Hepatocyte (in vitro differentiated cells): ENCODE measurements around the gene PRLH. TPM values are rescaled to one million over a fixed set of nuclear protein-coding genes. Genes with fewer than 3 reads are reported as not detected.

ENCODE experiments used
- DNase-seq: peaks from one replicate; pipeline ENCODE4 v3.0.0-alpha.2; 2016; ENCODE audit warnings: low spot score
- H2AFZ ChIP-seq: fragments of 200-600 bp; sonication (generic); 2 replicates; pipeline ENCODE4 v1.6.0; 2016; ENCODE audit warnings: antibody characterized with exemption, mild to moderate bottlenecking
- H3K27ac ChIP-seq: fragments of 200-600 bp; sonication (generic); 2 replicates; pipeline ENCODE4 v1.5.1; 2016; ENCODE audit warnings: mild to moderate bottlenecking
- H3K27me3 ChIP-seq: fragments of 200-600 bp; sonication (generic); 2 replicates; pipeline ENCODE4 v1.6.1; 2016
- H3K36me3 ChIP-seq: fragments of 200-600 bp; sonication (generic); replicated peaks from 2 replicates; pipeline ENCODE4 v1.5.1; 2016; ENCODE audit warnings: low read depth; ENCODE audit not compliant: insufficient read depth
- H3K4me1 ChIP-seq: fragments of 200-600 bp; sonication (generic); 2 replicates; pipeline ENCODE4 v1.5.1; 2016; ENCODE audit warnings: mild to moderate bottlenecking, moderate library complexity; ENCODE audit not compliant: insufficient read depth
- H3K4me2 ChIP-seq: fragments of 200-600 bp; sonication (generic); 2 replicates; pipeline ENCODE4 v1.6.0; 2016
- H3K4me3 ChIP-seq: fragments of 200-600 bp; sonication (generic); 2 replicates; pipeline ENCODE4 v1.5.1; 2016; ENCODE audit warnings: mild to moderate bottlenecking
- H3K79me2 ChIP-seq: fragments of 200-600 bp; sonication (generic); 2 replicates; pipeline ENCODE4 v1.6.0; 2017; ENCODE audit warnings: mild to moderate bottlenecking
- H3K9me2 ChIP-seq: fragments of 200-600 bp; sonication (generic); replicated peaks from 2 replicates; pipeline ENCODE4 v1.6.0; 2017; ENCODE audit warnings: mild to moderate bottlenecking; ENCODE audit not compliant: insufficient read depth
- H3K9me3 ChIP-seq: fragments of 200-600 bp; sonication (generic); 2 replicates; pipeline ENCODE4 v1.5.1; 2016; ENCODE audit warnings: low read depth, mild to moderate bottlenecking
- H4K20me1 ChIP-seq: fragments of 200-600 bp; sonication (generic); 2 replicates; pipeline ENCODE4 v1.6.0; 2016; ENCODE audit warnings: mild to moderate bottlenecking; ENCODE audit not compliant: insufficient read depth, poor library complexity, severe bottlenecking
- CTCF ChIP-seq: fragments of 200-600 bp; sonication (generic); IDR thresholded peaks from 2 replicates; pipeline ENCODE4 v1.5.1; 2016; ENCODE audit warnings: antibody characterized with exemption, mild to moderate bottlenecking; ENCODE audit not compliant: poor library complexity
- EZH2 ChIP-seq: fragments of 200-600 bp; sonication (generic); IDR thresholded peaks from 2 replicates; pipeline ENCODE4 v1.6.1; 2016; ENCODE audit warnings: antibody characterized with exemption, mild to moderate bottlenecking, borderline replicate concordance
- EZH2phosphoT487 ChIP-seq: fragments of 200-600 bp; sonication (generic); IDR thresholded peaks from one replicate; pipeline ENCODE4 v1.6.1; 2018; ENCODE audit warnings: antibody characterized with exemption, mild to moderate bottlenecking, low read depth, moderate library complexity; ENCODE audit not compliant: unreplicated experiment, severe bottlenecking
- WGBS: methylation state at CpG from one replicate; pipeline ENCODE4 v1.1.6; 2016; ENCODE audit warnings: low lambda C conversion rate; ENCODE audit errors: missing lambda C conversion rate; 5-methylcytosine and 5-hydroxymethylcytosine counted together
- polyA plus RNA-seq: library from polyadenylated mRNA; unstranded; fragments of >200 nt; fragmentation: Nextera tagmentation; extraction: Ambion mirVana; gene quantifications from 2 replicates; pipeline ENCODE4 v1.2.1, GENCODE V29; 2016
- total RNA-seq: library from RNA; depleted of rRNA; stranded (reverse); fragments of >200 nt; gene quantifications from 2 replicates; pipeline ENCODE4 v1.2.3, GENCODE V29; 2014

Gene PRLH
- total and polyA plus RNA-seq, 2 experiments from 2014 or later, result not detected

GRCh38 chr2:237536617-237537016 is 29.8 kb upstream of the PRLH start:
- no peak for DNase-seq
- TF ChIP-seq EZH2, result no peak
- TF ChIP-seq EZH2phosphoT487, result no peak
- no peak for TF ChIP-seq CTCF
- Histone ChIP-seq H3K36me3 (no peaks in the 10 kb centered on the region), H2AFZ (no peak overlapping the region), H3K9me3 (no peaks in the 10 kb centered on the region), H4K20me1 (no peaks in the 10 kb centered on the region), H3K27me3 (no peaks in the 10 kb centered on the region), H3K27ac (no peak overlapping the region), H3K79me2 (no peaks in the 10 kb centered on the region), H3K4me2 (no peak overlapping the region), H3K9me2 (no peaks in the 10 kb centered on the region), H3K4me1 (peaks cover 10% of the 10 kb centered on the region), H3K4me3 (no peak overlapping the region)
- 87% methylated on average over 8 of the region's 9 CpGs for WGBS

- H2AFZ ChIP-seq, result no peak overlapping the region
- TF ChIP-seq EZH2phosphoT487, result no peak
- TF ChIP-seq CTCF, result no peak
- no peak for TF ChIP-seq EZH2
- no peak overlapping the region for H3K4me3 ChIP-seq
- no peaks in the 10 kb centered on the region for H3K9me2 ChIP-seq
- H3K27me3 ChIP-seq, result no peaks in the 10 kb centered on the region
- no peak overlapping the region for H3K27ac ChIP-seq
- no peak for DNase-seq
- H4K20me1 ChIP-seq, result no peaks in the 10 kb centered on the region
- H3K4me1 ChIP-seq, result peaks cover 11% of the 10 kb centered on the region
- no peaks in the 10 kb centered on the region for H3K79me2 ChIP-seq
- H3K9me3 ChIP-seq, result no peaks in the 10 kb centered on the region
- 78% methylated on average over 29 of the region's 29 CpGs for WGBS
- H3K4me2 ChIP-seq, result no peak overlapping the region
- H3K36me3 ChIP-seq, result no peaks in the 10 kb centered on the region
Measured at GRCh38 chr2:237538001-237538720, 28.2 kb upstream of the PRLH start.

GRCh38 chr2:237538901-237539300 is 27.5 kb upstream of the PRLH start:
- peaks cover 11% of the 10 kb centered on the region for H3K4me1 ChIP-seq
- no peaks in the 10 kb centered on the region for H3K9me3 ChIP-seq
- no peaks in the 10 kb centered on the region for H3K9me2 ChIP-seq
- H3K4me3 ChIP-seq, result no peak overlapping the region
- TF ChIP-seq CTCF, result no peak
- TF ChIP-seq EZH2phosphoT487, result no peak
- TF ChIP-seq EZH2, result no peak
- no peak overlapping the region for H2AFZ ChIP-seq
- DNase-seq, result no peak
- WGBS, result 94% methylated on average over 18 of the region's 18 CpGs
- H3K36me3 ChIP-seq, result no peaks in the 10 kb centered on the region
- no peaks in the 10 kb centered on the region for H4K20me1 ChIP-seq
- H3K27me3 ChIP-seq, result no peaks in the 10 kb centered on the region
- H3K27ac ChIP-seq, result no peak overlapping the region
- H3K79me2 ChIP-seq, result no peaks in the 10 kb centered on the region
- H3K4me2 ChIP-seq, result no peak overlapping the region
